T-helper 2 cell treated with Interferon-gamma antibody and Interleukin-4, amounts not matched to agents 5 μg/mL and 100 μg/mL, for 36 hours (primary cell): ENCODE results near the gene JMJD1C.
"Not testable (repeated sequence)": the region's sequence is repeated elsewhere in the genome, so short reads cannot be mapped to it uniquely, and the experiment has no call there.

Experiments used
- DNase-seq: peaks from one replicate; pipeline ENCODE4 v3.0.0; 2021; ENCODE audit warnings: low spot score
- H3K27ac Mint-ChIP-seq: one replicate; pipeline ENCODE4 v1.8.0; 2021; ENCODE audit warnings: mild to moderate bottlenecking, mixed read lengths
- H3K27me3 Mint-ChIP-seq: one replicate; pipeline ENCODE4 v1.8.0; 2021; ENCODE audit warnings: low read depth, mixed read lengths
- H3K36me3 Mint-ChIP-seq: one replicate; pipeline ENCODE4 v1.8.0; 2021; ENCODE audit warnings: low read depth, mixed read lengths
- H3K4me1 Mint-ChIP-seq: one replicate; pipeline ENCODE4 v1.8.0; 2021; ENCODE audit warnings: low read depth, mixed read lengths
- H3K4me3 Mint-ChIP-seq: one replicate; pipeline ENCODE4 v1.8.0; 2022; ENCODE audit warnings: mild to moderate bottlenecking, moderate library complexity, mixed read lengths
- H3K9me3 Mint-ChIP-seq: one replicate; pipeline ENCODE4 v1.8.0; 2021; ENCODE audit warnings: mixed read lengths

JMJD1C gene

DNA sequence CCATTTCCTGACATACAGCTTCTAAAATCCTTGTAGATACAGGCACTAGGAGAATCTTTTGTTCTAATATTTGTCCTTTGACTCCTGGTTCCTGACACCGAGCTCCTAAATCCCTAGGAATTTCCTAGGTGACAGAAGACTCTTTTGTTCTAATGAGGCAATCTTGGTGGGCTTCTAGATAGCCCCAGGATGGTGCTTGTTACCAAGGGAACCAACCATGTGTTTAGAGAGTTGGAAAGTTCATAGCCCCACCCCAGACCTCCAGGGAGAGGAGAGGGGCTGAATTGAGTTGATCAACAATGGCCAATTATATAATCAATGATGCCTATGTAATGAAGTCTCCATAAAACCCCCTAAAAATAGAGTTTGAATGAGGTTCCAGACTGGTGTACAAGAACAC lies 145.1 kb downstream of the JMJD1C start:
- H3K4me3 Mint-ChIP-seq = no peak overlapping the region
- no peaks in the 10 kb centered on the region for H3K9me3 Mint-ChIP-seq
- H3K27me3 Mint-ChIP-seq = no peaks in the 10 kb centered on the region
- DNase-seq = no peak
- no peak overlapping the region for H3K27ac Mint-ChIP-seq
- H3K4me1 Mint-ChIP-seq = peaks cover 3% of the 10 kb centered on the region
- H3K36me3 Mint-ChIP-seq = no peaks in the 10 kb centered on the region

DNA sequence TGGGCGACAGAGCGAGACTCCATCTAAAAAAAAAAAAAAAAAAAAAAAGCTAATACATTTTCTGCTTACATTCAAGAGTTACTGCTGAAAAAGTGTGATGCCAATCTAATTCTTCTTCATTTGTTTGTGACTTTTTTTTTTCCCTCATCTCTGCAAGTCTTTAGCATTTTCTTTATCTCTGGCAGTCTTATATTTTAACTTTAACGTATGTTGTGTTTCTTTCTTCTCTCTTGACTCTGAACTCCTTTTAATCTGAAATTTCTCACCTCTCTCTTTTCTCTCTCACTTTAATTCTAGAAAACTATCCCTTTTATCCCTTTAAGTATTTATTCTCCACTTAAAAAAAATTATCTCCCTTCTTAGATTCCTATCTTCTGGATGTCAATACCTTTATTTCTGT lies 146.5 kb downstream of the JMJD1C start:
- Mint-ChIP-seq H3K27ac (no peak overlapping the region), H3K36me3 (no peaks in the 10 kb centered on the region), H3K4me3 (no peak overlapping the region), H3K9me3 (no peaks in the 10 kb centered on the region), H3K4me1 (peaks cover 2% of the 10 kb centered on the region), H3K27me3 (no peaks in the 10 kb centered on the region)
- DNase-seq = no peak

DNA sequence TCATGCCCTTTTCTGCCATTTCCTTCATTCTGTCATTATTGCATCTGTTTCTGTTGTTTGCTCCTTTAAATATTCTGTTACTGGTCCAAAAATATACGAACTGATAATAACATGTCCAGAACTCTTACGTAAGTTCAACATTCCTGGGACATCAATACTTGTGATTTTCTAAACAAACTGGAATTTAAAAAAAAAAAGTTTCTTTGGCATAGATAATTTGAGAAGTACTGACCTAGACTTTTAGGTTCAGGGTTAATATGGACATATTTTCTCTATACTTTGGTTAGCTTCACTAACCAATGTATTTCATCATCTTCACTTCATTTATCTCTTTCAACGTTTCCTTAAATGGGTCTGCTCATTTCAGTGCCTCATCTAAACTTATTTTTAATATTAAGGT lies 147.3 kb downstream of the JMJD1C start:
- no peak overlapping the region for H3K4me3 Mint-ChIP-seq
- H3K27ac Mint-ChIP-seq = no peak overlapping the region
- H3K4me1 Mint-ChIP-seq = no peaks in the 10 kb centered on the region
- H3K27me3 Mint-ChIP-seq = no peaks in the 10 kb centered on the region
- DNase-seq = no peak
- no peaks in the 10 kb centered on the region for H3K36me3 Mint-ChIP-seq
- no peaks in the 10 kb centered on the region for H3K9me3 Mint-ChIP-seq

DNA sequence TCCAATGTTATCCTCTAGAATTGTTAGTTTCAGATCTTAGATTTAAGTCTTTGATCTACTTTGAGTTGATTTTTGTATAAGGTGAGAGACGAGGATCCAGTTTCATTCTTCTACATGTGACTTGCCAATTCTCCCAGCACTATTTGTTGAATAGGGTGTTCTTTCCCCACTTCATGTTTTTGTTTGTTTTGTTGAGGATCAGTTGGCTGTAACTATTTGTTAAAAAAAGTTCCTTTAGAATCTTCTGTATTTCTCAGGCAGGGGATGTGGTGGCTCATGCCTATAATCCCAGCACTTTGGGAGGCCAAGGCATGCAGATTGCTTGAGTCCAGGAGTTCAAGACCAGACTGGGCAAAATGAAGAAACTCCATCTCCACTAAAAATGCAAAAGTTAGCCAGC lies 151.8 kb downstream of the JMJD1C start:
- DNase-seq = no peak
- H3K27me3 Mint-ChIP-seq = no peaks in the 10 kb centered on the region
- H3K9me3 Mint-ChIP-seq = no peaks in the 10 kb centered on the region
- no peak overlapping the region for H3K4me3 Mint-ChIP-seq
- no peaks in the 10 kb centered on the region for H3K4me1 Mint-ChIP-seq
- no peaks in the 10 kb centered on the region for H3K36me3 Mint-ChIP-seq
- no peak overlapping the region for H3K27ac Mint-ChIP-seq

DNA sequence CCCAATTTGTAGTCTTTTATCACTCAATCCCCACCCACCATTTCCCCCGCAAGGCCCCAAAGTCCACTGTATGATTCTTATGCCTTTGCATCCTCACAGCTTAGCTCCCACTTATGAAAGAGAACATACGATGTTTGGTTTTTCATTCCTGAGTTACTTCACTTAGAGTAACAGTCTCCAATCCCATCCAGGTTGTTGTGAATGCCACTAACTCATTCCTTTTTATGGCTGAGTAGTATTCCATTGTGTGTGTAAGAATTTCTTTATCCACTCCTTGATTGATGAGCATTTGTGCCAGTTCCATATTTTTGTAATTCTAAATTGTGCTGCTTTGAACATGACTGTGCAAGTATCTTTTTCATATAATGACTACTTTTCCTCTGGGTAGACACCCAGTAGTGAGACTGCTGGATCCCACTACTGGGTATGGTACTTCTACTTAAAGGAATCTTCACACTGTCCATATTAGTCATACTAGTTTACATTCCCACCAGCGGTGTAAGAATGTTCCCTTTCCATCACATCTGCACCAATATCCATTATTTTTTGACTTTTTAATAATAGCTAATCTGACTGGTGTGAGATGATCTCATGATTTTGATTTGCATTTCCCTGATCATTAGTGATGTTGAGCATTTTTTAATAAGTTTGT lies 152.6 kb downstream of the JMJD1C start:
- Mint-ChIP-seq H3K4me3 (no peak overlapping the region), H3K27me3 (no peaks in the 10 kb centered on the region), H3K9me3 (no peaks in the 10 kb centered on the region), H3K27ac (no peak overlapping the region), H3K4me1 (no peaks in the 10 kb centered on the region), H3K36me3 (no peaks in the 10 kb centered on the region)
- DNase-seq = no peak

DNA sequence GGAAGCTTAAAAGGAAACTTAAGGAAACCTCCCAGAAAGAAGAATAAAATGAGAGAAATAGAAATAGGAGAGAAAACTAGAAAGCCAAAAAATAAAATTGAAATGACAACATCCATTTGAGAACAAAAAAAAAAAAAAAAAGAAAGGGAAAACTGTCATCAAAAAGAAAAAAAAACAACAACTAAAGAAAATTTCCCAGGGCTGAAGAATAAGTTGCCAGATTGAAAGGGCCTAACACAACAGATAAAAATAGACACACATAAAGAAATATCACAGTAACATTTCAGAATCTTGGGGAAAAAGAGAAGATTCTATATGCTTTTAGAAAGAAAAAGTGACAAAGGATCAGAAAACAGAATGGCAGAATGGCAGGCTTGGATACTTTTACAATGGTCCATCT lies 157.1 kb downstream of the JMJD1C start:
- Mint-ChIP-seq H3K36me3 (no peaks in the 10 kb centered on the region), H3K27me3 (no peaks in the 10 kb centered on the region), H3K4me3 (no peak overlapping the region), H3K9me3 (no peaks in the 10 kb centered on the region), H3K4me1 (no peaks in the 10 kb centered on the region), H3K27ac (no peak overlapping the region)
- DNase-seq = no peak

DNA sequence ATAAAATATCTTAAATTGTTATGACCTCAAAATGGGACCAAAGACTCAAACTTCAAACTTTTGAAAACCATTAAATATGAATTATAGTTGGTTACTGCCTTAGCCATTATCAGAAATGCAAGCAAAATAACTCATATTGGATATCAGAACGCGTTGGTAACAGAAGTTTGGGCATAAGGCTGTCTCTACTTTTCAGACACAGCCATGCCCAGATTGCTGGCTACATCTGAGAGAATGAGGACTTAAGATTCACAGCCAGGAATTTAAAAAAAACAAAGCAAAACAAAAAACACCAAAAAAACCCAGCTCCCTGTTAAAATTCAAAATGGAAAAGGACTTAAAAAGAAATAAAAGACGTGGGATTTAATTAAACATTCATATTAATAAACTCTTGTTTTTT lies 161.6 kb downstream of the JMJD1C start:
- H3K27me3 Mint-ChIP-seq = no peaks in the 10 kb centered on the region
- no peaks in the 10 kb centered on the region for H3K4me1 Mint-ChIP-seq
- H3K4me3 Mint-ChIP-seq = no peak overlapping the region
- no peaks in the 10 kb centered on the region for H3K9me3 Mint-ChIP-seq
- H3K27ac Mint-ChIP-seq = no peak overlapping the region
- no peaks in the 10 kb centered on the region for H3K36me3 Mint-ChIP-seq
- no peak for DNase-seq

DNA sequence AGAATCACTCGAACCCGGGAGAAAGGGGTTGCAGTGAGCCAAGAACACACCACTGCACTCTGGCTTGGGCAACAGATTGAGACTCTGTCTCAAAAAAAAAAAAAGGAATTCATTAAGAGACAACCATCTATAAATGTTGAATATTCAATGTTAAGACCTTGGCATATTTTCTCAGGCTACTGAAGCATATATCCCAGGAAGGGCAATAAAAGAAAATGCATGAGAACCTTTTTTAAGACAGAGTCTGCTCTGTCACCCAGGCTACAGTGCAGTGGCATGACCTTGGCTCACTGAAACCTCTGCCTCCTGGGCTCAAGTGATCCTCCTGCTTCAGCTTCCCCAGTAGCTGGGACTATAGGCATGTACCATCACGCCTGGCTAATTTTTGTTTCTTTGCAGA lies 165.0 kb downstream of the JMJD1C start:
- Mint-ChIP-seq H3K9me3 (no peaks in the 10 kb centered on the region), H3K27ac (no peak overlapping the region), H3K36me3 (no peaks in the 10 kb centered on the region), H3K27me3 (no peaks in the 10 kb centered on the region), H3K4me1 (no peaks in the 10 kb centered on the region), H3K4me3 (no peak overlapping the region)
- DNase-seq = no peak

DNA sequence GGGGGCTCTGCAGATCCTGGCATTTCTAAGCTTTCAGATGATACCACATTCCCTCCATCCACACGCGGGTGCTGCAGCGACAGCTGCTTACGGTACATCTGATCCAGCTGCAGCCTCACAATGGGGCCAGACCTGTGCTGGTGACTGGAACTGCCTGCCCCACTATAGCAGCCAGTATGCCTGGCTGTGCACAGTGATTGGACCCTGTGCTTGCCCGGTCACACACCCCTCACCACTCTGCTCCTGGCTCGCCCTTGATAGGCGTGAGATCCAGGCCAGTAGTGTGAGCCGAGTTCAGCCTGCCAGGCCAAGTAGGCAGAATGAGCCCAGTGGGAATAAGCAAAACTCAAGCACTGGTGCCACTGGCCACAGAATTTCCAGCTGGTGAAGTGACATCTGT lies 167.8 kb downstream of the JMJD1C start:
- no peak overlapping the region for H3K4me3 Mint-ChIP-seq
- DNase-seq = no peak
- H3K36me3 Mint-ChIP-seq = no peaks in the 10 kb centered on the region
- H3K9me3 Mint-ChIP-seq = no peaks in the 10 kb centered on the region
- no peak overlapping the region for H3K27ac Mint-ChIP-seq
- H3K27me3 Mint-ChIP-seq = no peaks in the 10 kb centered on the region
- no peaks in the 10 kb centered on the region for H3K4me1 Mint-ChIP-seq

DNA sequence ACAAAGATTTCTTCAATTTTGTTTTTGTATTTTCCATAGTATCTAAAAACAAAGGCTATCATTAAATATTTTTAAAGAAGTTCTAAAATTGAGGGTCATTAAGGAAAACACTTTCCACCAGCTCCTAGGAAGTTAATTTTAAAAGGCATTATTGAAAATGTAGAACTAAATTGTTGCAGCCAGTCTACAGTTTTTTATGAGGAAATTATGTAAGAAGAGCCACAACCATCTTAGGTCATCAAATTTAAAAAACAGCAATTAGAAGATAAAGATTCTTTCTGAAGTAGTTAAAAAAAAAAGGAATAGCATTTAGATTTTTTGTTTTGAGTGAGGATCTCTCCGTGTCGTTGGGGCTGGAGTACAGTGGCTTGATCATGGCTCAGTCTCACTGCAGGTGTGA lies 171.0 kb downstream of the JMJD1C start:
- no peak overlapping the region for H3K27ac Mint-ChIP-seq
- H3K36me3 Mint-ChIP-seq = no peaks in the 10 kb centered on the region
- no peaks in the 10 kb centered on the region for H3K4me1 Mint-ChIP-seq
- no peaks in the 10 kb centered on the region for H3K27me3 Mint-ChIP-seq
- no peak for DNase-seq
- no peak overlapping the region for H3K4me3 Mint-ChIP-seq
- no peaks in the 10 kb centered on the region for H3K9me3 Mint-ChIP-seq

DNA sequence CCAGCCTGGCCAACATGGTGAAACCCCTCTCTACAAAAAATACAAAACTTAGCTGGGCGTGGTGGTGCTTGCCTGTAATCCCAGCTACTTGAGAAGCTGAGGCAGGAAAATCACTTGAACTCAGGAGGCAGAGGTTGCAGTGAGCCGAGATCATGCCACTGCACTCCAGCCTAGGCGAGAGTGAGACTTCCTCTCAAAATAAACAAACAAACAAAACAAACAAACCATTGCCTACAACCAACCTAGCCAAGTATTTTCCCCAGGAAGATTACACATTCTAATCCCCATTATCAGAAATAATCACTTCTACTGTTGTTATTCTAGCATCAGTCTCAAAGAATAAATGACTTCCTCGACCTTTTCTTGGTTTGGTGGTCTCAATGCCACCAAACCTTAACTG lies 172.9 kb downstream of the JMJD1C start:
- H3K27ac Mint-ChIP-seq, H3K4me1 Mint-ChIP-seq, H3K27me3 Mint-ChIP-seq, H3K36me3 Mint-ChIP-seq, DNase-seq, H3K9me3 Mint-ChIP-seq, H3K4me3 Mint-ChIP-seq: not testable (repeated sequence)

DNA sequence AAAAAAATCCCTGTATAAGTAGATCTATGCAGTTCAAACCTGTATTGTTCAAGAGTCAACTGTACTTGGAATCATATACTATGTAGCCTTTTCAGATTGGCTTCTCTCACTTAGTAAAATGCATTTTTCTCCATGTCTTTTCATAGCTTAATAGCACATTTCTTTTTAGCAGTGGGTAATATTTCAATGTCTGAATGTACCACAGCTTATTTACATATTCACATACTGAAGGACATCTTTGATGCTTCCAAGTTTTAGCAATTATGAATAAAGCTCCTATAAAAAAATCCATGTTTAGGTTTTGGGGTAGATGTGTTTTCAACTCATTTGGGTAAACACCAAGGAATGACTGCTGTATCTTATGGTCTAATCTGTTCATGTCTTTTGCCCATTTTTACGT lies 177.6 kb downstream of the JMJD1C start:
- no peaks in the 10 kb centered on the region for H3K36me3 Mint-ChIP-seq
- H3K27ac Mint-ChIP-seq = no peak overlapping the region
- H3K9me3 Mint-ChIP-seq = no peaks in the 10 kb centered on the region
- no peak for DNase-seq
- no peaks in the 10 kb centered on the region for H3K27me3 Mint-ChIP-seq
- no peak overlapping the region for H3K4me3 Mint-ChIP-seq
- no peaks in the 10 kb centered on the region for H3K4me1 Mint-ChIP-seq

DNA sequence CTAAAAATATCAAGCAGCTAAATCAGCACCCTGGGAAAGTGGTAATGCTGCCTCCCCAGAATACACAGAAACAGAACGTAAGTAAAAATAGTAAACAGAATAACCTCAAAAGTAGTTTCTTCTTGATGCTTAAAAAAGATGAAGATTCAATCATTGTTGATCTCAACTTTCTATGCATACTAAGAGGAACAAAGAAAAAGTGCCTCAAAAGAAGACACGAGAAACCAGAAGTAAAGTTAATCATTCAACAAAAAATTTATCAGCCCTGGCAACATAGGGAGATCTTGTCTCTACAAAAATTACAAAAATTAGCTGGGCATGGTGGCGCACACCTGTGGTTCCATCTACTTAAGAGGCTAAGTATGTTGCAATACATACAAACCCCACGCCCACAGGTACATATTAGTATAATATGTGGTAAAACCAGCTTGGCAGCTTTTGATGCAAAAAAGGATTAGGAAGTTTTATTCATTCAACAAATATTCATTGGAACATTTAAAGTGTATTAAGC lies 179.0 kb downstream of the JMJD1C start:
- H3K36me3 Mint-ChIP-seq = no peaks in the 10 kb centered on the region
- no peaks in the 10 kb centered on the region for H3K4me1 Mint-ChIP-seq
- no peak overlapping the region for H3K27ac Mint-ChIP-seq
- no peaks in the 10 kb centered on the region for H3K27me3 Mint-ChIP-seq
- H3K9me3 Mint-ChIP-seq = no peaks in the 10 kb centered on the region
- no peak overlapping the region for H3K4me3 Mint-ChIP-seq
- DNase-seq = no peak

DNA sequence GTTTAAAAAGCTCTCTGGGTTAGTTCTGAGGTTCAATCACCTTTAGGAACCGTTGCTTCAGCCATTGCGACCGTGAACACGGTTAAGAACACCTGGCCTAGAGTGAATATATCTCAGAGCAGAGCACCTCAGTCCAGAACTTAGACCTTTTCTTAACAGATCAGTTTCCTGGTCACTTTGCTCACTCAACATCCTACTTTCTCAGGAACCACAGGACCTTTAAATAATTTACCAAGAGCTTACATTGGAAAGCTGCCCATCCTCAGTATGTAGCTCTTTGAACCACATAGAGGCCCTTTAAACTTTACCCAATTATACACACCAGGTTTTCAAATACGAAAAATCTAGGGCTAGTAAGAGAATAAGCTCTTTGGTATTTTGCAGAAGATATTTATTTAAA lies 179.4 kb downstream of the JMJD1C start:
- Mint-ChIP-seq H3K9me3 (no peaks in the 10 kb centered on the region), H3K4me1 (no peaks in the 10 kb centered on the region), H3K36me3 (no peaks in the 10 kb centered on the region), H3K4me3 (no peak overlapping the region), H3K27me3 (no peaks in the 10 kb centered on the region), H3K27ac (no peak overlapping the region)
- DNase-seq = no peak

DNA sequence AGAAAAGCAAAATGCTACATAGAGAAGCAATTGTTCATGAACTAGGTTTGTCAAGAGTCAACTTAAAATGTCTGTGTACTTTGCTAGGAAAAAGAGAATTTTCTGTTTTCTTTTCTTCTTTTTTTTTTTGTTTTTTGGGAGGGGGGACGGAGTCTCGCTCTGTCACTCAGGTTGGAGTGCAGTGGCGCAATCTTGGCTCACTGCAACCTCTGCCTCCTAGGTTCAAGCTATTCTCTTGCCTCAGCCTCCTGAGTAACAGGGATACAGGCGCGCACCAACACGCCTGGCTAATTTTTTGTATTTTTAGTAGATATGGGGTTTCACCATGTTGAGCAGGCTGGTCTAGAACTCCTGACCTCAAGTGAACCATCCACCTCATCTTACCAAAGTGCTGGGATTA lies 181.9 kb downstream of the JMJD1C start:
- not testable (repeated sequence) for H3K36me3 Mint-ChIP-seq, DNase-seq, H3K4me3 Mint-ChIP-seq, H3K27ac Mint-ChIP-seq, H3K27me3 Mint-ChIP-seq, H3K9me3 Mint-ChIP-seq, H3K4me1 Mint-ChIP-seq
